Raji (cell line): Measurements from ENCODE around the gene DCDC1.

Experiments used
- POLR2A ChIP-seq: IDR thresholded peaks from 2 replicates; pipeline ENCODE4 v1.6.1; 2011; ENCODE audit warnings: low read depth, low read length, control low read depth; ENCODE audit not compliant: insufficient read depth

Gene DCDC1

DNA sequence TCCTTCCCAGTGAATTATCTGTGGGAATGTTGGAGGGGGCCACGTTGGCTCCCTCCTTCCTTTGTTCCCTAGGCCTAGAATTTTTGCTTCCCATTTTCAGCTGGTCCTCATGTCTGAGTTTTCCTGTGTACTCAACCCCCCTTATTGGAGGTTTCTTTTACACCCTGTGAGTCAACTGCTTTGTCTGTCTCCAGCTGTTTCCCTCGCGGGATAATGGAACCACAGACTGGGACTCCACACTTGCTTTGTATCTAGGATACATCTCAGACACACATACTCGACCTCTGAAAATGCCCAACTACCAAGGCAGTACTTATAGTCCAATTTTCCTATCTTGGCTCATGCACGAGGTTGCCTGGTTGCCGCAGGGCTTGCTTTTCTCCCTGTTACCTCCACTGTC lies 430.7 kb downstream of the DCDC1 start:
- TF ChIP-seq POLR2A = no peak

DNA sequence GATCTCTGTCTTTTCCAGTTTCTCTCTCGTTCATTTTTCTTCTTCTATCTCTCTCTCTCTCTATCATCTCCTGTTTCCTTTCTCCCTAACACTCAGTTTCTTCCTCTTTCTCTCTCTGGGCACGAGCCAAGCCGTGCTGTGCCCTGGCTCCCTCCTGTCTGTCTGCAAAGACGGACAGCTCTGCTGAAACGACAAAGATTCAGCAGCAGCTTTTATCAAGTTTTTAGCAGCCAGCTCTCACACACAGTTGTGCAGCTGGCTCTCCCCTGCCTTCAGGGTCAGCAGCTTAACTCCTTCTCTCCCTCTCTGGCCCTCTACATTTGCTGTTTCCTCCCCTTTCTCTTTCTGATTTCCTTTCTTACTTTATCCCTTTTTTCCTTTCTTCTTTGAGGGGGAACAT lies 431.4 kb downstream of the DCDC1 start:
- no peak for TF ChIP-seq POLR2A

DNA sequence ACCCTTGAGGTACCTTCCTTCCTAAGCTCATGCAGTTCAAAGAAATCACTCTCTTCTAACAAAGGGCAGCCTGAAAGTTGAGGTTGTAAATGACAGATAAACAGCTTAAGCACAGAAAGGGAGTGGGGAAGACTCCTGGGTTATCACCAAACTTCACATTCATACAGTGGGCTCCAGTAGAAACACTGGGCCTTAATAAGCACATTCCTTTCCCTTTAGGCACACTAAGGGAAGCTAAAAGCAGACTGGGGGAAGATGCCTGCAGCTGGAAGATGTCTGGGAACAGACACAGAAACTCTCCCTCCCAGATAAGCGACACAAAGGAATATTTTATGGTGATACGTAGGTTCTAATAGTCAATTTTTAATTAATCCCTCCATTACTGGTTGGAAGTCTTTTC lies 433.0 kb downstream of the DCDC1 start:
- TF ChIP-seq POLR2A = no peak

DNA sequence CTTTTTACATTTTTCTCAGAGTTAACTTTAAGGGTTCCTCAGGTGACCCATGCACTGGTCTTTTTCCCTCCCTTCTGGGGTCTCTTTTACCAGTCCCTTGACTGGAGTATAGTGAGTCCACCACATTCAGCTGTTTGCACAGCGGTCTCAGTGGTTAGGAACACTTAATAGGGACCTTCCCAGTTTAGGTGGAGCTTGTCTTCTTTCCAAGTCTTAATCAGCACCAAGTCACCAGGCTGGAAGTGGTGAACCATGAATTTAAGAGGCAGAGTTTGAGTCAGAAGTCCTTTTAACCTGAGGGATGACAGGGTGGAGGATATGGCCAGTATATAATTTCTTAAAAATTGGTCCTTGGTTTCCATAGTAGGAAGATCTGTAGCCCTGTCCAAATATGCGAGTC lies 433.7 kb downstream of the DCDC1 start:
- no peak for TF ChIP-seq POLR2A

DNA sequence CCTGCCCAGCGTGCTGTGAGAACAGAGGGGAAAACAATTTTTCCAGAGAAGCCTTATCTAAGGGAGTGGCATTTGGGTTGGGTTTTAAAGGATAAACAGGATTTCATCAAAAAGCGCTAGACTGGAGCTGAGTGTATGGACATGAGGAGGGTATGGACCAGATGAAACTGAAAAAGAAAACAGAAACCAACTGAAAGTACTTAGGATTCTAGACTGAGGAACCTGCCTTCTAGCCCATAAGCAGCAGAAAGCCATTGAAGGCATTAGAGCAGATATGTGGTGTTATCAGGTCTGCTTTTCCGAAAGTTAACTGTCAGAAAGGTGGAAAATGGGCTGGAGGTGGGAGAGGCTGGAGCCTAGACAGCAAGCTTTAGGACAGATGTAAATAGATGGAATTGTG lies 443.4 kb downstream of the DCDC1 start:
- TF ChIP-seq POLR2A = no peak

DNA sequence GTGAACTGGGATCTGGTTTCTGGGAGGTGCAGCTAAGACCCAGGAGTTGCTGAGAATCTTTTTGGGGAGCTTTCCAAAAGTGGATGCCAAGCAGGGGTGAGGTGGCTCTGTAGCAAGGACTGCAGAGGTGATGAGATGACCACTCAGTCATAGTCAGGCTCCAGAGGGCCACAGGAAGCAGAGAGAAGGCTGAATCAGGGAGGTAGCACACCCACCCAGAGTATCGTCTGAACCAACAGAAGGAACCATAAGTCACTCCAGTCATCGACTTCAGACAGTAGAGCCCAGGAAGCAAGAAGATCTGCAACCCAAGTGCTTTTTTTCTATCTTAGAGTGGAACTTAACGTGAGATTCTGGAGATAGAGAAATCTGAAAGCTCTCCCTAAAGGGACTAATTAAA lies 447.7 kb downstream of the DCDC1 start:
- TF ChIP-seq POLR2A = no peak

DNA sequence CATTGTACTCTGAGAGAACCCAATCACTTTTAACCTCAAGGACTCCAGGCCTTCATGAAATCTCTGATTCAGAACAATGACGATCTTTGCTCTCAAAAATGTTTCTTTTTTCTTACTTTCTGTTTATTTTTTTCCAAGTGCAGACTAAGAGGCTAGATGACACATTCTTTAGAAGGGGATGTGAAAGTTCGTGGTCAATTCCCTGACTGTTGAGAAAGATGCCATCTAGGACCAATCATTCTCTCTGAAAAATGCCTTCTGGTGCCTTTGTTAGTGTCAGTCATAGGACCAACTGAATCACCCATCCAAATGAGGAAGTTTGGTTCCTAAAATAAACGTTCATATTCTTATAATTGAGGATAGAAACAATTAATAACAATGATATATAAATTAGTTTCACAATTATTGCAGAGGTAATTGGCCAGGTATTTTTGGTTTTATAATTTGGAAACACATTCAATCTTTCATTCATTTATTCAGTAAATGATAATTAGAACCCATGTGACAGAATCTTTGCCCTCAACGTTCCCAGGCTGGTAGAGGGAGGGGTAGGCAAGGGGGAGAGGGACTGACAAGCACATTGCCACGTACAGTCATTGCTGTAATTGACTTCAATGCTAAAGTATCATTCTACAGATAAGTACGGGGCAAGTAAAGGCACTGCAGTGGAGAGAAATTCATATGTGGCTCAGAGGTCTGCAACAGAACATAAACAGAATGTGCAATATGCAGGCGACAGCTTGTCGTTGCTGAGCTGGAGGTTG lies 450.0 kb downstream of the DCDC1 start:
- no peak for TF ChIP-seq POLR2A

DNA sequence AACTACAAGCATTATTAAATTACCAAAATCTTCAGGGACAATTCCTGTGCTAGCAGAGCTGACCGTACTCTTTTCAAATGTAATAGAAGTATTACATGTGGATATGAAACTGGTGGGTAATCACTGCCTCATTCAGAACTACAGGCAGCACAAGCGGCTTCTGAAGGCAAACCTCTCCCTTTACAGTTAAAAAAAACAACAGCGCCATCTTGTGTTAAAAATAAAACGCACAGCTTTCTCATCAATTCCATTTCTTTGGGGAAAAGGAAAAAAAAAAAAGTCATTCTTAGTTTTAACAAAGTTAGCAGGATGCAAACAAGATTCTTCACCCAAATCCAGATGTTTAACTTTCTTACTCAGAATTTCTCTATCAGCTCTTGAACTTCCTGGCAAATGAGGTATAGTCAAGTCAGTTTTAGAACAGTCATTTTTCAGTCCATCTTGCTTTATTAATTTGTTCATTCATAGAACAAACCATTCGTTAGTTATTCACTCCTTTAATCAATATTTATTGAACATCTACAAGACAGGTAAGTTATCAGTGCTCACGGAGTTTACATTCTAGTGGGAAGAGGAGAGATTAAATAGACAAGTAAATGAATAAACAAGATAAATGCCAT lies 451.6 kb downstream of the DCDC1 start:
- no peak for TF ChIP-seq POLR2A

DNA sequence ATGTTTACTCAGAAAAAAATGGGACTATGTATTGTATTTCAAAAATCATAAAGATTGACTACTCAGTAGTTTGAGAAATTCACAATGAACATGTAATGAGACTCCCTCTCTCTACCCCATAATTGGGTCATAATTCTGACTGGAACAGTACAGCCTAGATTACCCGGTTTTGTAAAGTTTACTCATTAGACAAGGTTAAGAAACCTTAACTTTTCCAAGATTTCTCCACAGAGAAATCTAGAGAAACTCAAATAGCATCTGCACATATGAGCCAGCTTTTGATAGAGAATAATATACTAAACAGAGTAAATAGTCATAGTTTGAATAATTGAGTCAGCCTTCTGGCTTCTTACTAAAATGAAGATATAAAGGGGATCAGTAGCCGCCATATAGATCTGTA lies 452.3 kb downstream of the DCDC1 start:
- no peak for TF ChIP-seq POLR2A

DNA sequence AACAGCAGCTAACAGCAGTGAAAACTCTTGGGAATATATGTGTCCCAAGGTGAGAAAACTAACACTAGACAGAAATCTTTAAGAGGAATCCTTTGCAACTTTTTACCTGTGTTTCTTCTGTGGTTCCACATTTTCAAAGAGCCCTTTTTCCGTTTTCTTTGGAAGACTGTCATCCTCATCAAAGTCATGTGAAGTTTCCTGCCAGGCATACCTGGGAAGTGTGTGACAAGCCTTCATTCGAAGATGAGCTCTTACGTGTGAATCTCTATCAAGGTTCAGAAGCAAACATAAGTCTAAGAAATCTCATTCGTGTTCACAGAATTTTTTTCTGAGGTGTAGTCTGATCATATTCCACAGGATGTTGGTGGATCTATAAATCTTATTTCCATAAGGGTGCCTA lies 452.8 kb downstream of the DCDC1 start:
- TF ChIP-seq POLR2A = no peak

DNA sequence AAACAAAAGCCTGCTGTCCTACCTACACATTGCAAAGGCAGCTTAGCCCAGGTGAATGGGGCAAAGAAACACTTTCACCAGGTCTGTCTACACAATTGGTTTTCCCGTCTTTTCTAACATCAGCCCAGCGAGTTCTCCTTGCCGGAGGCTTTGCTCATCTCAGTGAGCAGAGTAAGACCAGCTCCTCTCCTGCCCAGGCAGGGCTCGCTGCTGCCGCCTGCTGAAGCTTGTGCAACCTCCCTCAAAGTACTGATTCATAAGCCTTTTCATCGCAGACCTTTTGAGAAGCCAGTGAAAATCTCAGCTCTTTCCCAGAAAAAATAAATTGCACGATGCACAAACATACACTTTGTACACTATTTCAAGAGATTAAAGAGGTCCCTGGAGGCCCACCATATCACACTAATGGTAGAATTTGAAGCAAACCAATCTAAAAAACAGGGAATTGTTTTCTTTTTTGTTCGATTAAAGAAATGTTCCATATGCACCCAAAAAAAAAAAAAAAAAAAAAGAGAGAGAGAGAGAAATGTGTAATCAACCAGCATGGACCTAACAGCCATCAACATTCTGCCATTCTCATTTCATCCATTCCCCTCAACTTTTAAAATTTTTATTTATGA lies 455.3 kb downstream of the DCDC1 start:
- TF ChIP-seq POLR2A = no peak

DNA sequence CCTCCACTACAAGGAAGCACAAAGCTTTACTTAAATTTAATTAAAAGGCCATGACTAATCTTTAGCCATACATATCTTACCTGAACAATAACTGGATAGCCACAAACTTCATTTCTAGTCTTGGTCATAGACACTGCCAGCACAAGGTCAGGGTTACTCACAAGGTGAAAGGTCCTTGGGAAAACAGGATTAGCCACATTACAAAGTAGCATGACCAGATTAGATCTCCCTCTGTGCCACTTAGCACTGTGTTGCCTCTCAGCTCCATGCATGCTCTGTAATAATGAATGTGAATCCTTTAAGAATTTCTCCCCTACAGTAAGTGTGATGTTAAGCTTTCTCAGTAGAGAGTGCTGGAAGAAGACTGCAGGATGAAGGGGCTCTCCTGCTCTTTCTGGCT lies 458.3 kb downstream of the DCDC1 start:
- TF ChIP-seq POLR2A = no peak

DNA sequence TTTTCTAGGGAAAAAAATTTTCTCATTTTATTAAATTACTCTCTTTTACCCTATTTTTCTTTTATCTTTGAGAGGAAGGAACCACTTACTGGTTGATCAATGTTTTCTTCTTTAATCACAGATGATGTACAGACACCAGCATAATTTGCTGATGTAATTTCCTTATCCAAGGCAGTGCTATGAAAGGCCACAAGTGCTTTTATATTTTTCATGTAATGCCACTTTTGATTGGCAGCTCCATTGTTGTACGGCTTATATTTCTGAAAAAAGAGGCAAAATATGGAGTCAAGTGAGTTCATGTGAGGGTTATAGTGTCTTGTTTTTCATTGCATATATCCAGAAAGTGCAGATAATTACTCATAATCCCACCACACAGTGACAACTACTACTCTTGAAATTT lies 460.7 kb downstream of the DCDC1 start:
- no peak for TF ChIP-seq POLR2A

DNA sequence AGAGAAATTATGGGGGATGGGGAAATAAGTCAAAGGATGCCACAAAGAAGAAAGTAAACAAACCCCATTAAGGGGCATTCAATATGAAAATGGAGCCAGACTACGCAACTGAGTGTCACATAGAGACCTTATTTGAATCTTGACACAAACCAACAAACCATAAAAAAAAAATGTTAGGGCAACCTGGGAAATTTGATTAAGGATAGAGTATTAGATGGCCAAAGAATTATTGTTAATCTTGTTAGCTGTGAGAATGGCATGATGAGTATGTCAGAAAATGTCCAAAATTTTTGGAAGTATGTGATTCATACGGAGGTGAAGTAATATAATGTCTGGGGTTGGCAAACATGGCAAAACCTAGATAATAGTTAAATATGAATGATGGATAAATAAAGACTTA lies 461.3 kb downstream of the DCDC1 start:
- TF ChIP-seq POLR2A = no peak

DNA sequence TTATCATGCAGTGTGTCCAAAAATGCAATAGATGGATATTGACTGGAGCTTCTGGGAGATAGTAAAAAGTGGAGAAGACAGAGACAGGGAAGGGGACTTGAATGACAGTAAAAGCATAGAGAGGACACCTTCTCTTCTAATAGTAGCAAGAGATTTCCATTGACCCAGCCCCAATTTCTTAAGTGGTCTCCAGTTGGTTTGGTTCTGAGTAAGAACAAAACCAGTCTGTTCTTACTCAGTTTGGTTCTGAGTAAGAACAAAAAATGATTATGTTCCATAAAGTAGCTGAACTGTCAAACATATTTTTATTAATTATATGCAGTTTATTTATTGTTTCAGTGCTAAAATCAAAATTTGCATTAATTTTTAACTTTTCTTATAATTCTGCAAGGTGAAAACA lies 466.6 kb downstream of the DCDC1 start:
- no peak for TF ChIP-seq POLR2A

DNA sequence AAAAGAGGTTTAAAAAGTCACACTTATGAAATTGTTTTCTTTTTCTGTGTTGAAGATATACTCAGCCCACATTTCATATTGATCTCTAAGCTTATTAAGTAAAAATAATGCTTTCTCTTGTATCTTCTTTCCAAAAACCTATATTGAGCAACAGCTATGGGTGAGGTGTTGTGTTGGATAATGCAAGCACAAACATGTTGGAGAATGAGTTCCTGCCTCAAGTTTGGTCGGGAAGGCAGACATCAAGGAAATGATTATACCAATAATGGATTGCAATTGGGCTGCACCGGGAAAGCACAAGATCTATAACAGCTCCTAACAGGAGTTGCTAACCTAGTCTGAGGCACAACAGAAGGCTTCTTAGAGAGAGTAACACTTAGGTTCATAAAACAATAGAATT lies 474.5 kb downstream of the DCDC1 start:
- no peak for TF ChIP-seq POLR2A
